Measurements from ENCODE around the gene FMNL3.
"Not testable (repeated sequence)": the region's sequence is repeated elsewhere in the genome, so short reads cannot be mapped to it uniquely, and the experiment has no call there.

FMNL3 gene

DNA sequence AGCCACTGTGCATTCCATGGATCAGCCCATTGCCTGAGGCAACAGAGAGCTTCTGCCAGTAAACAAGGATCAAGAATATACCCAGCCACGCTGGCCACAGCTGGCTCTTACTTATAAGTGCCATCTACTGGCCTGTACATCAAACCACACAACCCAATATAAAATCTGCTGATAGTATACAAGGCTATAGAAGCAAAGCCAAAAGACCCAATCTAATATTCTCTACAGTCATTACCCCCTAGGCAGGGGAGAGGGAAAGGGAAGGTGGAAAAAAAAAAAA is 97.4 kb downstream of the FMNL3 start:
- no peak for DNase-seq (ENCODE audit: low read depth in 3 of 3, low spot score in 1 of 3)

- DNase-seq (ENCODE audit: low read depth in 3 of 3, low spot score in 1 of 3): no peak
Measured at GRCh38 chr12:49609059-49609874, 97.9 kb downstream of the FMNL3 start.

- DNase-seq (ENCODE audit: low read depth in 3 of 3, low spot score in 1 of 3): not testable (repeated sequence)
Measured at GRCh38 chr12:49605539-49605938, 101.7 kb downstream of the FMNL3 start, which contains the start of gene FAM186B. FAM186B (minus strand) TSS chr12:49605639; CDS start chr12:49605477, 162 bp downstream.

GRCh38 chr12:49604856-49605255 is 102.3 kb downstream of the FMNL3 start:
- no peak for DNase-seq (ENCODE audit: low read depth in 3 of 3, low spot score in 1 of 3)

DNA sequence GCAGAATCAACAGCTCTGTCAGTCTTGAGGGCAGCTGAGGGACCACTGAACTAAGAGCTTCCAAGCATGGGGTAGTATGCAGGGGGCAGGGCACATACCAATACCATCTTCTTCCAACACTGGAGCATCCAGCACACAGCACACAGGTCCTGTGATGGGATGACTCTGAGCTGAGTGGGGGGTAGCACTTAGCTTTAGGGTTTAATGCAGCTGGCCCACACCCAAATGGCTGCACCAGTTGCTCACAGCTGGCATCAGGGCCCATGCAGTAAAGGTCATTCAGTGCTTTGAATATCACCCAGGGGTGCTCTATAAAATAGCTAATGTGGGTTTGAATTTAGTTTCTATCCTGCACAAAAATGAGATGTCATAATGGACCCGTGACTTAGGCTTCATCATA is 103.5 kb downstream of the FMNL3 start:
- DNase-seq (ENCODE audit: low read depth in 3 of 3, low spot score in 1 of 3): no peak

DNA sequence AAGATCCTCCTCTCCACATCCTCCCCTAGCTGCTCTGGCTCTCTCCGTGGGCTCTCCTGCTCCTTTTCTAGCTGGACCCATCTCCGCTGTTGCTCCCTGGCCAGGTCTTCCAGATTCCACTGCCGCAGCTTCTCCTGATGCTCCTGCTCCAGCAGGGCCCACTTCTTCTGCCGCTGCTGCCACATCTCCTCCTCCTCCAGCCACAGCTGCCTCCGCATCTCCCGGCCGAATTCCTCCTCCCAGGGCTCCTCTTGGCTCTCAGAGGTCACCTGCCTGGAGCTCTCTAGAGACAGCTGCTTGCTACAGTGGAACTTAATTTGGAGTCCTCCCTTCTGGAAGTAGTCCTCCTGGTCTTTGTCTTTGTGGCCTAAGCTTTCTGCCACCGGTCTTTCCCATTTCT is 107.2 kb downstream of the FMNL3 start:
- DNase-seq (ENCODE audit: low read depth in 3 of 3, low spot score in 1 of 3): no peak

DNA sequence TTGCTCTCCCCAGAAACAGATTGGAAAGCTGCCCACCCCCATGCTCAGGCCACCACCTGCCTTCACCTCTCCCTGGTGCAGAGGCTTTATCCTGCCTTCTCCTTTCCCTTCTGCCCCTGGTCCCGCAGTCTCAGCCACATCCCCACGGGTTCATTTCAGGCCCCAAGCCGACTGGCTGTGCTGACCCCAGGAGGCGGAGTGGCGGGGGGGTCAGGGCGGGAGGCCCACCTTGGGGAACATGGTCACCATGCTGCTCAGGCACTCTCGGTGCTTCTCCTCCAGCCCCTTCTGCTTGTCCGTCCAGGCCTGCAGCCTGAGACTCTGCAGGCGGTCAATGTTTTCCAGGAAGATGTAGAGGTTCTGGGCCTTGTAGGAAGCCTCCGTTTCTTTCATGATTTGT is 108.7 kb downstream of the FMNL3 start:
- DNase-seq (ENCODE audit: low read depth in 3 of 3, low spot score in 1 of 3): no peak

DNA sequence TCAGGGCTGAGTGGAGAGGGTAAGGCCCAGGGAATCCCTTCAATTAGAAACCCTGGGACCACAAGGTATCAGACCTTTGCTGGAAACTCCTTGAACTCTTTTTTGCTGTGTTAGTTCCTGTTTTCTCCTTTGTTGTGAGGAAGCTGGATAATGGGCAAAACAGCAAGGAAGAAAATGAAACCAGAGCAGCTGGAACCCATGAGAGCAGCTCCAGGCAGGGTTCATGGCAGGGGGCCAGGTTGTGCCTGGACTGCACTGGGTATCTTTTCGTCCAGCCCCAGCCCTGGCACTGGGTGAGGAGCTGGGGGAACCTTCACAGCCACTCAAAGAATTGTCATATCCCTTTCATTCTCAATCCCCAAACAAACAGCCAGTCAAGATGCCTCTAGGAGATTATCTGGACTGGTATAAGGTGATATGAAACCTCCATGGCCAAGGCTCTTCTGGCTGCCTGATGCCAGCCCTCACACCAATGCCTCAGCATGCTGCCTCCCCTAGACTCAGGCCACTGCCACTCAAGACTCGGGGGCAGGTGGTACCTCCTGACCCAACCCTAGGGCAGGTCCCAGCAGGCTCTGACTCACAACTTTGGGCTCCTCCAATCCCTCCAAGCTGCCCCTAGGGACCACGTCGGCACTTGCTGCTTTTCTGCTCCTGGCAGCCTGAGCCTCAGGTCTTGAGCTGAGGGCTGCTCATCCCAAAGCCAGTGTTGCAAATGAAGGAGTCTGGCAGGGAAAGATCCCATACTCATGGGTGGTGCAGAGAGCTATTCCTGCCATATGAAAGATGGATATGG is 118.3 kb downstream of the FMNL3 start:
- no peak for DNase-seq (ENCODE audit: low read depth in 3 of 3, low spot score in 1 of 3)

- no peak for DNase-seq (ENCODE audit: low read depth in 3 of 3, low spot score in 1 of 3)
Measured at GRCh38 chr12:49588281-49588680, 118.9 kb downstream of the FMNL3 start.

DNA sequence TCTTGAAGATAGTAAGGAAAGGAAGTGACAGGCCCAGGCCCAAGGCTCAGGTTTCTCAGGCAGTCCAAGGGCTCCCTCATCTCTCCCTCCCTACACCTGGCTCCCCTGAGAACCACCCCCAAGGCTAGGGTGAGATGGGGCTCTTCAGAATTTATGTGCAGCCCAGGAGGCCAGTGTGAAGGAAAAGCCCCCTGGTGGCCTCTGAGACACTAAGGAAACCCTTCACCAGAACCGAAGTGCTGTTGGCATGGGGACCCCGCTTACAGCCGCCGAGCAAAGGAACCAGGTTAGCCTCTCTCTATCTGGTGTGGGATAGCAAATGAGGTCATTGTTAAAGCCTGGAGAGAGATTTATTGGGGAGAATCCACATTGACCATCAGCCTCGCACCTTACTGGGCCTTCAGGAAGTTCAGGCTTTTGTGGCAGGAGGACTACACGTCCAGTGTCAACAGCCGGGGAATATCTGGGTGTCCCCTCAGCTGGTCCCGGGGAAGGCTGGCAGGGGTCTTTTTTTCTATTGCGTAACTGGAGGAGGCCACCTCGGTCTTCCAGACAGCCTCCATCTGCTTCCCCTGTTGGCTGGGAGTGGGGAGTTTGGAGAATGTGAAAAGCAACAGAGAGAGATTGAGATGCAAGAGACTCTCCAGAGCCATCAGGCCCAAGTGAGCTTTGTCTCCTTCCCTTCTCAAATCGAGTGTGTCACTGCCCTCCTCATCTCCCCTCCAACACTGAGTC is 119.9 kb downstream of the FMNL3 start:
- no peak for DNase-seq (ENCODE audit: low read depth in 3 of 3, low spot score in 1 of 3)

Data from stimulated activated CD4-positive, alpha-beta T cell treated with anti-CD3 and anti-CD28 coated beads, TNF-alpha, amount 100 ng/mL, for 1 hour (primary cell).